ENCODE data around the gene PLEKHA7. TPM values are rescaled to one million over a fixed set of nuclear protein-coding genes. Genes with fewer than 3 reads are reported as not detected.
"Not testable (repeated sequence)": the region's sequence is repeated elsewhere in the genome, so short reads cannot be mapped to it uniquely, and the experiment has no call there.

The PLEKHA7 gene
- polyA plus RNA-seq, 1 donor: 4.0 TPM

DNA sequence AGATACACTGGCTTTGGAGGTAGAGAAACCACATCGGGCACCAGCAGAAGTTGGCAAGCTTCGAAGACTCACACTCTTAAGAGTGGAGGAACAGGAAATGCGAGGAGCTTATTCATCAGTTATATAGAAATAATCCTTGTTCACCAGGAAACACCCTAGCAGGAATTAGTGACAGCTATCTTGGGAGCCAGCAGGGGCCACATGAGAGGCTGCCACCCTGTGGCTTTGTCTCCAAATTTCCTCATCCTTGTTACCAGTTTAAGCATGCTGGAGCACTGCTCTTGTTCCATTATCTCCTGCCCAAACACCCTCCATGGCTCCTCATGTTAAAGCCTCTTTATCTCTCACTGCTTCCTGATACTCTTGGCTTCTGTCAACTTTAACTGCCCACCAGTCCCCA lies 131.0 kb downstream of the PLEKHA7 start:
- no peak for DNase-seq (ENCODE audit: low read depth)

DNA sequence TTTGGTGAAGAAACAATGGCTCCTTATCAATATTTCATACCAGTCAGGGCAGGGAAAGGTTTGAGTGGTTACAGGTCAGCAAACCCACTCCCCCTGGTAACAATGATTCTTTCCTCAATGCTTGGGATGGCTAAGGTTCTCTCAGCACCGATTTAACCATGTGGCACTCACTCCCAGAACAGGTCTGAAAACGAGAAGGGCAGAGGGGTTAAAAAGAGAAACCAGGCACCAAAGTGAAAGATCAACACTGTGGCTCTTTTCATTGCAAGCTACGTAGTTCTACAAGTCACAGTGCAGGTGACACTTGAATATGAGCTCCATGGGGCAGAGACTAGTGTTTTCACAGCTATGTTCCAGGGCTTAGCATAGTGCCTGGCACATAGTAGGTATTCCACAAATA lies 132.4 kb downstream of the PLEKHA7 start:
- no peak for DNase-seq (ENCODE audit: low read depth)

DNA sequence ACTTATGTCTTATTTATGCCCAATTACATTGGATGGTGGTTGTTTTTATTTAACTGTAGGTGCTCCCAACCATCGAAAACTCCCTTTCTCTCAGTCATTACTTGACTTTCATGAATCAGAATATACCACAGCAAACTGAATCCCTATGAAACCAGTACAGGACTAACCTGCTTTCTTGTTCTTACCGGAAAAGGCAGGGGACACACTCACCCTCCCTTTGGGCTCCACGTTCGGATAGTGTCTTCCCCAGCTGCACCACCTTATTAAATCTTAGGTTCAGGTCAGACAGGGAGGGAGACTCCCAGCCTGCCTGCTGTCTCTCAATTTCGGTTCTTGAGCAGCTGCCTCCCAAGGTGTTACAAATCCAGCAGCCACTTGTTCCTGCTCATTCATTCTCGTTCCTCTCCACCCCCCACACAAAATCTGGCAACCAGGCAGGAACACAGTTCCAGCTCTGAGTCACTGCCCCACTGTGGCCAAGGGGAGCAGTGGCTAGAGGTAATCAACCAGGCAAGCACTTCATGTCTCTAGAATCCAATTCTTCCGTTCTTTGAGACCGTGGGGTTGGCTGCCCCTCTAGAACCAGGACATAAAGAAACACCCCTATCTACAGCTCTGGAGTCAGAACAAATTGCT lies 133.0 kb downstream of the PLEKHA7 start:
- DNase-seq (ENCODE audit: low read depth): no peak

DNA sequence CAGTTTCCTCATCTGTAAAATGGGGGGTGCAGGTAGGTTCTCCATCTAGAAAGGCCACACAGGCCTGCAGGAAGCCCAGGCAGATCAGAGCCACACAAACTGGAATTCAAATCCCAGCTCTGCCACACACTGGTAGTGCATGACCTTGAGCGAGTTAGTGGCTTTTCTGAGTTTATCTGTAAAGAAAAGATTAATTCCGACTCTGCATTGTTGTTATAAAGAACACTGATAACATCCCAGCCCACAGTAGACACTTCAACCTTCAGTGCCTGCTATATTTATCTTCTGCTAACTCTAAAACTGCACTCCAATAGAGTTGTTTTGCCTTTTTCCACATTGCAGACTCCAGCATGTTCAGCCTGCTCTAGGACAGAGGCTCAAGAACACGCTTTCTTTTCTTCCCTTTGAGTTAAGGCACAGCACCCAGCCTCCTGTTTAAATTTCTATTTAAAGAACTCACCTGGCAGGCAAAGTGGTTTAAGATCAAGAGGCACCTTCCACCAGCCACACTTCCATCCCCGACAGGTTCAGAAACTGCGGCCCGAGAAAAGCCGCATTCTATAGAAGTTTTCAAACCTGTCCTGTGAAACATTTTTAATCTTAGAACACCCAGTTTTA lies 133.9 kb downstream of the PLEKHA7 start:
- no peak for DNase-seq (ENCODE audit: low read depth)

DNA sequence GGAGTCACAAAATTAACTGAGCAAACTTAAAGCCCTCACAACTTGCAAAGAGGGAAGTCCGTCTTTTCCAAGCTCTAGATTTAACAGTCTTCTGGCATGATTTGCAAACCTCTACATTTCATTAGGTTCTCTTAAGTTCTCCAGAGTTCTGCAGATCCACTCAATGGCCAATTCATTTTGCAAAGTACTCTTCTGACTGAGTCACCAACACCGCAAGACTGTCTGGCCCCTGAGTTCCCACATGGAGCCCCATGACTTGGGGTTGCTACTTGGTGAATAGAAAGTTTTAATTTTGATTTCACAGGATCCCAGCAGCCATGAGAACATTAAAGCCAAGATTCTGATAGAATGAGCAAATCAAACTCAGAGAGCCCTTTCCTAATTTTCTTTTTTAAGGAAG lies 134.5 kb downstream of the PLEKHA7 start:
- no peak for DNase-seq (ENCODE audit: low read depth)

DNA sequence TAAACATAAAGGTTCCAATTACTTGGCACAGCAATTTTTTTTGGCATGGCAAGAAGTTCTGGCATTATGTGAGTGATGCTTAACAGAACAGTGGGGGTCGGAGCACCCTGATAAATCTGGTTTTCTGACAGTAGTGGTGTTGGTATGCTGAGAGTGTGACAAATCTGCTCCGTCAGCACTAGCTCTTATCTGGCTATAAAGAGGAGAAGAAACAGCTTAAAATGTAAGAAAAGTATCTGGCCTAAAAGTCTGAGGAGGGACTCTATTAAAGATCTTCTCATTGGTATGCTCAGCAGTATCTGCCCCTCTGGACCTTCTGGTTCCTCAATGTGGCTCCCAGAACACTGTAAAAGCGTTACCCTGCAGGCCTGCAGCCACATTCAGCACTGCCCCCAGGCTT lies 137.4 kb downstream of the PLEKHA7 start:
- no peak for DNase-seq (ENCODE audit: low read depth)

DNA sequence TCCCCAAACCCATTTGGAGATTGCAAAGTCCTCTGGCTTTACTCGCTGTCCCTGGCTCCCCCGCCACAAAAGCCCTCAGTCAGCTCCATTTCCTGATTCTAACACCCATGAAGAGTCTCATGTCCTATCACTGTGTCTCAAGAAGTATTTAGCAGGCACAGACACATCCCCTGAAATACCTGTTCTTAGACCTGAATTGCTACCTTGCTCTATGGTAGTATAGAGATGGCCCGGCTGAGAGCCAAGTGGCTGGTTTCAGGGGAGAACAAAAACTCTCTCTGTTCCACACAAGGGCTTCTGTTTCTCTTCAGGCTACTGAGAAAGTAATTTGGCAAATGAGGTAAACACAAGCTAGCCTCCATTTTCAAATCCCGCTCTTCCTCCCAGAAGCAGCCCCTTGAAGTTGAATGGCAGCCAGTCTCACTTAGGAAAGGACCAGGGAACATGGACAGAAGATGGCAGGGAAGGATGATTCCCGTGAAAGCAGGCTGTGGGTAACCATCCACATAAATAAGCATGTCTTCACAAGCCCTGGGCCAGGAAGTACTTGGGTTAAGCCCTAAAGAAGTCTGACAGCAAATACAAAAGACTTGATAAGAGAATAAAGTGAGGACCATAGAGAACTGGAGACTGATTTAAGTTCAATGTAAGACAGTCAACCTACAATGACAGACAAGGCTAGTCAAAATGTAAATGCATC lies 138.0 kb downstream of the PLEKHA7 start:
- DNase-seq (ENCODE audit: low read depth): no peak

DNA sequence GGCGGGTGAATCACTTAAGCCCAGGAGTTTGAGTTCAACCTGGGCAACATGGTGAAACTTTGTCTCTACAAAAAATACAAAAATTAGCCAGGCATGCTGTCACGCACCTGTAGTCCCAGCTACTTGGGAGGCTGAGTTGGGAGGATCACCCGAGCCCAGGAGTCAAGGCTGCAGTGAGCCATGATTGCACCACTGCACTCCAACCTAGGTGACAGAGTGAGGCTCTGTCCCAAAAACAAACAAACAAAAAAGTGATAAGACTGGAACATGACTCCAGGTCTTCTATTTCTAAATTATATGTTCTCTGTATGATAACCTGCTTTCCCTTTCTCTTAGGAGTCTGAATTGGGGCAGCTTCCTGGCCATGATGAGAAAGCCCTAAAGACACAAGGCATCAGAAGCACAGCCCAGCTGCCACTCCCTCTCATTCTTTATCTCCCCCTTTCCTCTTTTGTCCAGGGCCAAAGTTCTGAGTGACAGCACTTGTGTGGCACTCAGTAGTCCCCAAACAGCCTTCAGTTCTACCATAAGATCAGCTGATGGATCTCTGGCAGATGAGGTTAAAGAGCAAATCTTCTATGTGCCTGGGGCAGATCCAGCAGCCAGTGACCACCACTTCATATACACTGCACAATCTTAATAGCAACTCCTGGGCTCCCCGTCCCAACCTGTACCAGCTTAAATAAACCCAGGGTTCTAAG lies 139.8 kb downstream of the PLEKHA7 start:
- no peak for DNase-seq (ENCODE audit: low read depth)

DNA sequence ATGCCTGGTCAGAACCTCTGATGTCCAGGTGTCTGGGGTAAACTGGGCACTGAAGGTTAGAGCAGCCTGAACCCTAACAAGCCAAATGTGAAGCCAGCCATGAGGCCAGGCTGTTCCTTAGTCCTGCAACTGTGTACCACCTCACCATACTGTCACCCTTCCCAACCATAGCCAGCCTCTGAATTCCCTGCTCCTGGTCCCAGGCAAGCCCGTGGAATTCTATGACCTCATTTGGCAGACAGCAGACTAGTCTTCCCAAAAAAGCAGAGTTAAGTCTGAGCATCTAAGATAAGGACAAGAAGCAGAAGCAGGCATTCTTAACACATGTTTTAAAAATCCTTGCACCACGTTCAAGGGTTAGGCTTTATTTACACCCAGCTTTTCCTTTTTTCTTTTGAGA lies 140.9 kb downstream of the PLEKHA7 start:
- no peak for DNase-seq (ENCODE audit: low read depth)

DNA sequence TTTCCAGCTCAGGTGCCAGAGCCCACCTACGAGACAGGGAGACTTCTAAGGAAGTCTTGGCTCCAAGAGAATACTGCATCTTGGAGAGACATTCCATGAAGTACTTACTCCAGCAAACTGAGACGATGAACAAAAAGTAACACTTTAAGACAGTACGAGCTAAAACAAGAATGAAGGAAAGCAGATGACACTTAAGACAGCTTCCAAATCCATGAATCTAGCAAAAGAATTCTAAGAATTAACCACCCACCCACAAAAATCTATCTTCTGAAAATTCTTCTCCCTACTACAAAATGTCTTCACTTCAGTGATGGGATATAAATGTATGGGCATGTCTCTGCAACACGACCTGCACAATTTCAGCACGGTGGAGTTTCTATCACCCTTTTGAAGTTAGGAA lies 142.8 kb downstream of the PLEKHA7 start:
- no peak for DNase-seq (ENCODE audit: low read depth)

DNA sequence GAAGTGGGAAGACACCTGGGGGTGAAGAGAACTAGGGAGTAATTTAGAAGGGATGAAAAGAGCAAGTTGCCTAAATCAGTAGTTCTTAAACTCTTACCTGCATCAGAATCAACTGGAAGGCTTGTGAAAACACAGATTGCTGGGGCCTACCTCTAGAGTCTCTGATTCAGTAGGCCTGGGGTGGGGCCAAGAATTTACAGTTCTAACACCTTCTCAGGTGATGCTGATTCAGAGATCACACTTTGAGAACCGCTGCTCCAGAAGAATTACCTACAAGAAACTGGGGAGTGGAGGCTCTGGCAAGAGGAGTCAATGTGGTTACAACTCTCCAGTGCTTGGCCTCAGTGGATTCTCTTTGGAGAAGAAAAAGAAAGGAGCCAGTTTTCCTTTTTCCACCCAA lies 147.1 kb downstream of the PLEKHA7 start:
- DNase-seq (ENCODE audit: low read depth): no peak

DNA sequence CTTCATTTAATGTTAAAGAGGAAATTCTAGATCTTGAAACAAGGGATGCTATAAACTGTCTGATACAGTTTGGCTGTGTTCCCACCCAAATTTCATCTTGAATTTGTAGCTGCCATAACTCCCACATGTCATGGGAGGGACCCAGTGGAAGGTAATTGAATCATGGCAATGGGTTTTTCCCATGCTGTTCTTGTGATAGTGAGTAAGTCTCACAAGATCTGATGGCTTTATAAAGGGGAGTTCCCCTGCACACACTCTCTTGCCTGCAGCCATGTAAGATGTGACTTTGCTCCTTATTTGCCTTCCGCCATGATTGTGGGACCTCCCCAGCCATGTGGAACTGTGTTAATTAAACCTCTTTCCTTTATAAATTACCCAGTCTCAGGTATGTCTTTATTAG lies 149.8 kb downstream of the PLEKHA7 start:
- DNase-seq (ENCODE audit: low read depth): not testable (repeated sequence)

DNA sequence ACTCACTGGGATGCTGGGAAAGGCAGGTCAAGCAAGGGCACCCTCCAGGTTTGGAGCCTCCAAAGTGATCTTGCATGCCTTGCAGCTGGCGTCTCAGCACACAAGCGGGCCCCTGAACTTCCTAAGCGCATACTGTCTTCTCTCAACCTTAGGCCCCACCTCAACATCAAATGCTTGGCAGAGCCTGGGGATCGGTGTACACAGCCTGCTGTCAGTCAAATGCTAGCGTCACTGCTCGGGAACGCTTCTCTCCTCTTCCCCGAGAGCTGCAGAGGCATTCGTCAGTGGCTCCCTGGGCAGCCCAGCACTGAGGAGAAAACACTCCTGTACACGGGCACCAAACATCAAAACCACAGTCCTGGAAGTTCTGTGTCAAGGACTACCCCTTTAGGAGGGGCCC lies 150.8 kb downstream of the PLEKHA7 start:
- DNase-seq (ENCODE audit: low read depth): no peak

DNA sequence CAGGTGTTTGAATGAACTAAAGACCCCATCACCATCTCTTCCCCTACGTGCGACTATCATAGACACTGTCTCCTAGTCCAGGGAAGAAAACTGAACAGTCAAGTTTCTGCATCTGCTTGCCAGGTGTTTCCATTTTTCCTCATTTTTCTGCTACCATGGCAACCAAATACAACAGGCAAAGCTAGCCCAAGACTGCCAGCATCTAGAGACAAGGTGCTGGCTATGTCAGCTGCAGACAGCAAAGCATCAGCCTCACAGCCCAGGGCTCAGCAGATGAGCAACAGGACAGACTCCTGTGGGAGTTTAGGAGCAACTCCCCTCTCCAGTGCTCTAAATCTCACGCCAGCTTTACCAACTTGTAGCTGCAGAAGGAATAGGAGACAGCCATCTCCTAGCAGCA lies 151.5 kb downstream of the PLEKHA7 start:
- DNase-seq (ENCODE audit: low read depth): no peak

DNA sequence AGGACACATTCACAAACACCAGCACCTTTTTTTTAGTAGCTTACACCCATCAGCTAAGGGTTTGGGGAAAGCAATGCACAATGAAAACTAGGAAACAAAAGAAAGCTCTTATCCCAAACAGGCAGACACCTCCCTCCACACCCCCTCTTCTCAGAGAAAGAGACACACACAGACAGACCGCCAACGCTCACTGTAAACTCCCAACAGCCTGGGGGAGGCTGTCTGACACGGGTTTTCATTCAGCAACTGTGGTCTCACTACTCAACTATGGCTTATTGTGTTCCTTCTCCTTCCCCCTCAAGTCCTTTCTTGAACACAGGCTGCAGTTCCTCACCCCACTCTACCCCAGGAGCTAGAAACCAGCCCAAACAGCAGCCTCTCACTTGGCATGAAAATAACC lies 152.4 kb downstream of the PLEKHA7 start:
- DNase-seq (ENCODE audit: low read depth): no peak

DNA sequence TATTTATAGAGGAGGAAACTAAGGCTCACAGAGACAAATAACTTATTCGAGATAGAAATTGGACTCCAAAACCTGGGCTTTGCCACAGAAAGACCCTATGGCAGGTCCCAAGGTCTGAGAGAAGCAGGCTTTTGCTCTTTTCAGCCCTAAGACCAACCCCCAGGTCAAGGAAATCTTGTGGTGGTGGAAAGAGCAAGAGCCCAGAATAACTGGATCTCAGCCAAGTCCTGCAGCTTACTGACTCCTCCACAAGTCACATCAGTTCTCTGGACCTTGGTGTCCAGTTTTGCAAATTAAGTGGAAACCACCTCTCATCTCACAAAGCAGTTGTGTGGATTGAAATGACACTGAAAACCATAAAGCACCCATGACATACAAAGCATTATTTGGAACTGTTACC lies 153.6 kb downstream of the PLEKHA7 start:
- no peak for DNase-seq (ENCODE audit: low read depth)

DNA sequence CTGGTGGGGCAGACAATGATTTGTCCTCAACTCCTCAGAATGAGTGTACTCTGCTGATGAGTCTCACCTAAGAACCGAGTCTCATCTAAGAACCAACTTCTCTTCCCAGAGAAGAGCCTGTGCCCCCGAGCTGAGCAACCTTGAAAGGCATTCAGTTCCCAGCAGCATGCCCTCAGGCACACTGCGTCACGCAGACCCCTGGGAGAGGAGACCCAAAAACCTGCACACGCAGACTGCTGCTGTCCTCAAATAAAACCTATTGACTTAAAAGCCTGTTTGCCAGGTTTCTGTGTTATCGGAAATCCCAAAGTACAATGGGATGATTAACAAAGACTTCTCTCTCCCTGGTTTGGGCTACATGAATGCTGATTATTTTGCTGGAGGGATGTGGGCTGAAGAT lies 154.6 kb downstream of the PLEKHA7 start:
- DNase-seq (ENCODE audit: low read depth): no peak

DNA sequence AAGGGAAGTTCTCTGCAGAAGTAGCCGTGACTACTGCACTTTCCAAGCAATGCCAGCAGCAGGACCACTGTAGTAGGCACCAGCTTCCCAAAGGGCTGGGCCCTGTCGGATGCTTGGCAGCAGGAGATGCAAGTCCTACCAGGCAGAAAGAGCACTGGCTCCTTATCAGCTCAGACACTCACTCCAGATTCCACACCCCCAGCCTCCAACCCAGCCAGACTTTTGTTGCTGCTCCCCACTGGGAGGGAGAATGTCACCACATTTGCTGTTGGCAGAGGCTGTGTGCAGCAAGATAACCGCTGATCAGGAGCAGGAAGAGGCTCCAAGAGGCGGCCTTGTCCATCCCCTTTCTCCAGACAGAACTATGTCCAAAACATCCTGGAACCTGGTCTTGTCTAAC lies 157.0 kb downstream of the PLEKHA7 start:
- DNase-seq (ENCODE audit: low read depth): no peak

DNA sequence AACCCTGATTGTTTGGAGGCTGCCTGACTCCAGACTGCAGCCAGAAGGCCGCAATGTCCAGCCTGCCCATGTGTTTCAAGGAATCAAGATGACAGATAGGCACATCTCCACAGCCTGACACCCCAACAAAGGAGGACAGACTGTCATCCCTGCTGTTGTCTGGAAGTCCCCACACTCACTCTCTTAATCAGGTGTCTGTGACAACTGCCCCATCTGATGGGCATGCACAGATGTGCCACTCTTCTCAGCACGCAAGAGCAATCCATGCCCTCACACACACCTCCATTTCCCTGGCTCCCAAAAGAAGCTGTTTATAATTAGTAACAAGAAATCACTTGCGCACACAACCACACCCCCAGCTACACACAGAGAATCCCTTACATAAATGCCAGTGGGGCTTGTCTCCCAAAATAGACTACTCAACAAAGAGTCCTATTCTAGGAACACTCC lies 158.2 kb downstream of the PLEKHA7 start:
- DNase-seq (ENCODE audit: low read depth): no peak

DNA sequence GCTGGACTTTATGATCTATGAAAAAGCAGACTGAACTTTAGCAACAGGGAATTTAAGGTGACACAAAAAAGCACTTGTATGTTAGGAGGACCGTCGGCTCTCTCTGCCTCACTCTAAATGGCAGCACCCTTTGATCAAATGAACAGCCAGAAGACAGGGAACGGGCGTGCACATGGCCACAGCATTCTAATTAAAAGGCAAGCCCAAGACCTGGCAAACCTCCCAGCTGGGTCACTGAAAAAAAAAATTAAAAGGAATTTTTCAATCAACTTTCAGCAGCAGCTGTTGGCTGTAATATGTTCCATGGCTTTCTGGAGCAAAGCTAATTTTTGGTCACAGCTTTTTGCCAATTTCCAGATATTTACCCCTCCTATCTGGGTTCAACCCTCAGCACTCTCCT lies 159.2 kb downstream of the PLEKHA7 start:
- DNase-seq (ENCODE audit: low read depth): no peak

DNA sequence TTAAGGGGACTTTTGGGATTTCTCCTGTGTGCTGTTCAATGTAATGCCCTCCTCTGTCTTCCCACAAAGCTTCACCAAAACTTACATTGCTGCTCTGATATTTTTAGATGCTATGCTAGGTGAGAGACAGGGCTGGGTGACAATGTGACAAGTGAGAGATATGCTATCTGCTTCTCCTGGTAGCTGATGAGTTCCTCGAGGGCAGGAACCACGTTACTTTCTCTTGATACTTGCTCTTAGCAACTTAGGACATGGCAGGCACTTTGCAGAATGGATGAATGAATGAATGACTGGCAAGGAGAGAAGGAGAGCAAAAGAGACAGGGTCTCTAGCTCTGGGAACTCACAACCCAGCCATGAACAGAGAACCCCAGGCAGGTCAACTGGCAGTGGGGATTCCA lies 160.4 kb downstream of the PLEKHA7 start:
- DNase-seq (ENCODE audit: low read depth): no peak

DNA sequence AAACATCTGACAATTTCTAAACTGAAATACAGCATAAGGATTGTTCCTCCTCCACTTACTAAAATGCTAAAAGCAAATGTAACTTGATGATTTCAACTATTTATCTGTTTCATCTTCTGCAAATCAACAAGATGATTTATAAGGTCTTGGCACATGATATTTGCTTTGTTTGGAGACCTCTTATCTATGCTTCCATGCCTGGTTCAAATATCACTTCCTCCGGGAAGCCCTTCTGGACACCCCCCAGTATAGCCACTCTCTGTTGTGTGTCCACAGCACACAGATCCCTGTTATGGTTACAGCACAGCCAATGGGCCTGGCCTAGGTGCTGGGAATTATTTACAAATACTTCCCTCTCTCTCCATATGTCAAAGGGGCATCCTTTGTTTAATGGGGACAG lies 160.9 kb downstream of the PLEKHA7 start:
- no peak for DNase-seq (ENCODE audit: low read depth)

DNA sequence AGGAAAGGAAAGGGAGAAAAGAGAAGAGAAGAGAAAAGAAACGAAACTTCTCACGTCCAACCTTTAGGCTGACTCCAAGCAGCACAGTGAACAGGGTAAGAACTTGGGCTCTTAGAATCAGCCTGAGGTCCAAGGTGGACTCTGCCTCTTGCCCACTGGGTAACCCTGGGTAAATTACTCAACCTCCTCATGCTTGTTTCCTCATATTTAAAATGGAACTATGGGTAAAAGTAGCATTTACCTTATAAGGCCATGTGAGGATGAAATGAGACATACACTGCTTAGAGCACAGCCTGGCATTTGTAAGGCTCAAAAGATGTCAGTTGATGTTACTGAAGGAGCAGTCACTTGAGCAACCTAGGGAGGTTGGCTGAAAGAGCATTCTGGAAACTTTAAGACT lies 167.9 kb downstream of the PLEKHA7 start:
- no peak for DNase-seq (ENCODE audit: low read depth)

All from forelimb muscle (tissue), 1 donor.